Gastrocnemius medialis (tissue), 4 donors: ENCODE data around the gene BUB1.

Source experiments
- CTCF ChIP-seq, 5 experiments: fragments of 450-650 bp in 3 of 5; fragments of 200-600 bp in 2 of 5; sonication (generic) in 2 of 5; IDR thresholded peaks in 4 of 5; conservative IDR thresholded peaks in 1 of 5; 1 replicate in 4 of 5; 2 replicates in 1 of 5; pipeline ENCODE4 v1.5.1; 2016 to 2019; ENCODE audit warnings: antibody characterized with exemption in 5 of 5, mild to moderate bottlenecking in 3 of 5, moderate library complexity in 3 of 5
- POLR2A ChIP-seq, 2 donors: fragments of 450-650 bp; IDR thresholded peaks; one replicate each; pipeline ENCODE4 v1.6.1; 2017; ENCODE audit warnings: antibody characterized with exemption in 2 of 2, mild to moderate bottlenecking in 2 of 2, moderate library complexity in 2 of 2

- TF ChIP-seq CTCF (IDR thresholded peaks at IDR 0.05 in 4 of 5, conservative IDR thresholded peaks at IDR 0.05 in 1 of 5) (no peak), POLR2A (IDR thresholded peaks at IDR 0.05) (no peak)
Observed at GRCh38 chr2:110650346-110650745, 27.5 kb downstream of the BUB1 start.
